GM19351 (cell line): Measurements from ENCODE around the gene DISP3.

Source experiments
- ATAC-seq: cut with Tn5 transposase; IDR thresholded peaks from one replicate; pipeline ENCODE4 v1.9.1; 2021; ENCODE audit warnings: mild to moderate bottlenecking, moderate library complexity; ENCODE audit not compliant: unreplicated experiment

DISP3 gene

DNA sequence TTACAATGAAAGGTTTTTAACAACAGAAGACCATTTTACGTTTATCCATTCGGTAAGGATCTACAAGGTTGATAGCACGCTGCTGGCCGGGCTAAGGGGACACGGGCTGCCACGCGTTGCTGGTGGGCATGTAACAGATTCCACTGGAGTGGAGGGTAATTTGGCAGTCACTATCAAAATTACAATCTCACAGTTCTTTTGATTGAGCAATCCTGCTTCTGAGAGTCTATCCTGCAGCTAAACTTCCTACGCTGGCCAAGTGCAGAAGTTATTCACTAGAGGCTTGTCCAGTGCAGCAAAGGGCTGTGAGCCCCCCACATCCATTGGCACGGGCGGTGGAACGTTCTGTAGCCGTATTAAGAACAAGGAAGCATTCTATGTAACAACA is 61.8 kb downstream of the DISP3 start:
- ATAC-seq, result no peak

DNA sequence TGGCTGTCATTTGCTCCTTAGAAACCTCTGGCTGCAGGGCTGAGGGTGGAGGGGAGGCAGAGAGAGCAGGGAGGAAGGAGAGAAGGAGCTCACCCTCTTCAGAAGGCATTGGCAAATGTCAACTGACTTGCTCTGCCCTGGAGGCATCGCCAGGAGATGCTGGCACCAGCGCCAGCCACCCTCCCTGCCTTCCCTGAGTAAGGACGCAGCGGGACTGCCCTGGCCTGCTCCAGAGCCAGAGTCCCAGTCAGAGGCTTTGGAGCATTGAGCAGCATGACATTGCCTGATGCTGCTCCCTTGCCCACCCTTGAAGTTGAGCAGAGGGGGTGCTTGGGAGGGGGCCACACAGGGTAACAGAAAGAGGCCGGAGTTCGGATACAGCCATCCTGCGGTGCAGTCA is 62.3 kb downstream of the DISP3 start:
- ATAC-seq, result no peak

DNA sequence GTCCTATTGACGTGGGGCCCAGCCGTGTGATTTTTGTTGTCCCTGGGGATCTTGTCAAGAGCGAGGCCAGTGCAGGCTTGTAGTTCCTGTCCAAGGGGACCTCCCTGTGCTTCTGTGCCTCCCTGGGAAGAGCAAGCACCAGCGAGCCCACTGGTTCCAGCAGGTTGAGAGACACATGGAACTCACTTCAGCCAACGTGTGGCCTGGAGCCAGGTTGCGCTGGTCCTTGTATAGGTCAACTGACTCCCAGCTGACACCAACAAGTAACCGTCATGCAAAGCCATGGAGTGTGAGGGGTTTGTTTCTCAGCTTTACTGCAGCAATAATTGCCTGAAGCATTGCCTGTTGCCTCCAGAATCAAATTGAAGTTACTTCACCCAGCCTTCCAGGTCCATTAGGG is 63.0 kb downstream of the DISP3 start:
- no peak for ATAC-seq

DNA sequence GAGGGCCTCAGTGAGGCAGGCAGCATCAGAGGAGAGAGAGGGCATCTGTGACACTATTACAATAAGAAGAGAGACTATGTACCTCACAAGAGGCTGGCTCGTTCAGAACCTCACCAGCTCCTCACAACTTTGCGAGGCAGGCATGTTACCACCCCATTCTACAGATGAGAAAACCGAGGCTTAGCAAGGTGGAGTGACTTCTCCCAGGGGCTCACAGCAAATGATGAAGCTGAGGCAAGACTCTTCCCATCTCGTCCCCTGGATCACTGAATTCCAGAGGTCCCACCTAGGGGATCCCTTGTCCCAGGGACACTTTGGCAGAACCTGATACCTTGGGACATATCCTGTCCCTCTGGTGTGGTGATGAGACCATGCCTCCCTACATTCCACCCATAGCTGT is 64.4 kb downstream of the DISP3 start:
- ATAC-seq, result no peak

DNA sequence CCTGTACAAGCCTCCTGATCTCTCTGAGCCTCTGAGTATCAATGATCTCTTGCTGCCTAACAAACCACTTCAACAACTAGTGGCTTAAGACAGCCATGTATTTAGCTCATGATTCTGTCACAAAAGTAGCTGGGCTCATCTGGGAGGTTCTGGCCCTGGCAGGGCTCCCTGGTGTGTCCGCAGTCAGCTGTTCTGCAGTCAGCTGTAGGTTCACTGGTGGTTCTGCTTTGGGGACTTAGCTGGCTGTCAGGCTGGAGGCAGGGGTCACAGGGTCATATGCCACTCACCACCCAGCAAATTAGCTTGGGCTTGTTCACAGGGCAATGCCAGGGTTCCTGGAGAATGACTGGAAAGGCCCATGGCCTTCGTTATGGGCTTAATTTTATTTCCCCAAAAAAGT is 64.8 kb downstream of the DISP3 start:
- no peak for ATAC-seq

DNA sequence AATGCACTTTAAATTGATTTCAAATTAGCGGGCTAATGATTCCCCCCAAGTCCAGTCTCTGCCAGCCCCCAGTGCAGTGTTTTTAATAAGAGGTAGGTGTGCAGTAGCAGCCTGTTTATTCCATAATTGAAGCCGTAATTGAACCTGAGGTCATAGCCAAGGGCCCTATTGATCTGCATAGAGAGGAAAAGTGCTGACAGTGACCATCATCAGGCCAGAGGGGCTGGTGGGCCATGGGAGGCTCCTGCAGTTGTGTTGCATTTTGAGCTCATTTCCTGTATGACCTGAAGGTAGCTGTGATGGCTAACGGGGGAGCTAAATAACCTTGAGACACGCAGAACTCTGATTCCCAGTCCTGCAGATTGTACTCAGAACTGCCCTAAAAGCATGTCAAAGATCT is 67.5 kb downstream of the DISP3 start:
- no peak for ATAC-seq

DNA sequence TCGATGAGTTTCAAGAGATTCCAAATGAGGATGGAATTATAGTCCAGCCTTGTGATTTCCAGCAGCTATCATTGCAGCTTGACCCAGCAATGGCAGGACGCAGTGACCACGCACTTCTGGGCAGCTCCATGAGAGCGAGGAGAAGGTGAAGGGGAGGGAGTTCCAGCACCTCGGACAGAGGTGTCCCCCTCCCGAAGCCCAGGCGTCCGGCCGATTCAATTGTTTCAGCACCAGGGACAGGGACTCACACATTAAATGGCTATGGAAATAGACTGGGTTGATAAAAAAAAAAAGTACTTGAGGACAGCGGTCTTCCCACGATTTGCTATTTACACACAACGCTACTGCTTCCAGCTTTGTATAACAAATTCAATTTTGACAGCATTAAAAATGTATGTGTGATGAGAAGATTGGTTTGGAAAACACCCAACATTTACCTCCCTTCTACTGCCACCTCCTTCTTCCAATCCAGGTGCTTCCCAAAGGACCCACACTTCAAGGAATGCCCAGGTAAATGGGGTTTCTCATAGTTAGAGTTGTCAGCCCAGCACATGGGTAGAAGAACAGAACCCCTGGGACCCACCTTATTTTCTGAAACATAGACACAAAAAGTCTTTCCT is 71.8 kb downstream of the DISP3 start:
- ATAC-seq, result no peak

DNA sequence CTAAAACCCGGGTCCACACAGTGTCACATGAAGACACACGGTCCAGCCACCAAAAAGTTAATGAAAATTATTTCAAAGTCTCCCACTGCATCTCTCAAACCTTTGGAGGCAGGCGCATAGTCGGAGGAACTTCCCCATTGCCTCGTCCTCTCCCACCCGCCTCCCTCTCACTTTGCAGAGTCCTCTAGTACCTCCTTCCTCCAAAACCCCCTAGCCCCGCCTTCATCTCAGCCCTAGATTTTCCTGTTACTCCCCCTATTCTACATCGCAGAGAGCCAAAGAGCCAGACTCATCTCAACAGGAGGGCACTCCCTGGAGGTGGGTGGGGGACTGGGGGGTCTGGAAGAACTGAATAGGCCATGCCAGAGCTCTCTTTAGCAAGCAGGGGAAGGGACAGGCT is 79.3 kb downstream of the DISP3 start:
- no peak for ATAC-seq

DNA sequence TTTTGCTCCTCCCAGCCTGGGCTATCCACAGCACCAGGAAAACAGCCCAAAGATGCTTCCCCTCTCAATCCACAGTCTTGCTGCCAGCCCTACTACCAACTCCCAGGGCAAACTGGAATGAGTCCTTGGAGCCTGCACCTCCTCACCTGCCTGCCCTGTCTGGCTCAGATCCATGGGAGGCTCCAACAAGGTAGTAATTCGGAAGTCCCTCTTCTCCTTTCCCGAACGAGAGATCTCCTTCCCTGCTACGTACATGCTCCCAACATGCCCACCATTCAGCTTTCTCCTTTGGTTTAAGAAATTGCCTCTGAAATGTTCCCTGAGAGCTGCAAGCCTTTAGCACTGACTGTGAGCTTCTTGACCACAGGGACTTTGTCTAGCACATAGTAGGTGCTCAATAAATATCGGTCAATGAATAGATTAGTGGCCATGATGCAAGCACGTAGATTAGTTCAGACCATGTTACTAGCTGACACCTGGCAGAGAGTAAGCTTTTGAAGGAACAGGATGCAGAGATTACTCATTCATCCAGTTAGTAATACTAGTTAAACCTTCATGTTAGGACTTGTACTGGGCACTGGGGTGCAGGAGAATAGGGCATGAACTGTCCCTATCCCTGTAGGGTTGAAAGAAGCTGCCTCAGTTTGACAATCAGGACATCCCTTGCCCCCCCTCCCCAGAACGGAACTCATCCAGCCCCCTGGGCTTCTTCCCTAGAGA is 80.1 kb downstream of the DISP3 start:
- ATAC-seq, result no peak

DNA sequence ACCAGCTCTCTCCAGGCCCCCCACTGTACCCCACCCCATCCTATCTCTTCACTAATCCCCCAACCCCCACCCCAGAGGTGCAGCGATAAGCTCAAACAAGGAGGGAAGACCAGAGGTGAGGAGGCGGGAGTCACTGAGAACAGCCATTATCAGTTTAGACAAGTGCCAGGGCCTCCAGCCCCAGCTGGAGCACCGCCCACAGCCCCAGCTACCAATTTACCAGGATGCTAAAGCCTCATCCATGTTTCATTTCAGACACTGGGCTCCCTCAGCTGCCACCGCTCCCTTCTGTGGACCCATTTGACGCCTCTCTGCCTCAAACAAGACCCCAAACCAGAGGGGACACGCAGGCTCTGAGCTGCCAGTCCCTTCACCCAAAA is 80.6 kb downstream of the DISP3 start:
- ATAC-seq, result no peak

DNA sequence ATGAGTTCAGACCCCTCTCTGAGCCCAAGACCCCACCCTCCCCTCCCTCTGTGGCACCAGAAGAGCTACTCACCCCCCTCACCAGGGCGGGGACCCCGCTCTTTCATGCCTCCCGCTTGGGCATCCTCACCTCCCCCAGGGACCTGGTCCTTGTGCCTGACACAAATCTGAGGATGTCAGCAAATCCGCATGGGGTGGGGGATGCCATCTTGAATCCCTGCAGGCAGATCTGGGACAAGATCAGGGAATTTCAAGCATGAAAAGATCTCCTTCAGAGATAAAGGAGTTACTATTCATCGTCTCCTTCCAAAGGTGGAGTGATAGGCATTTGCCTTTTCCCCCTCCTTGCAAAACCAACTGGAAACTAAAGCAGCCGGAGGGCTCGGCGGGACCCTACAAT is 81.1 kb downstream of the DISP3 start:
- no peak for ATAC-seq

DNA sequence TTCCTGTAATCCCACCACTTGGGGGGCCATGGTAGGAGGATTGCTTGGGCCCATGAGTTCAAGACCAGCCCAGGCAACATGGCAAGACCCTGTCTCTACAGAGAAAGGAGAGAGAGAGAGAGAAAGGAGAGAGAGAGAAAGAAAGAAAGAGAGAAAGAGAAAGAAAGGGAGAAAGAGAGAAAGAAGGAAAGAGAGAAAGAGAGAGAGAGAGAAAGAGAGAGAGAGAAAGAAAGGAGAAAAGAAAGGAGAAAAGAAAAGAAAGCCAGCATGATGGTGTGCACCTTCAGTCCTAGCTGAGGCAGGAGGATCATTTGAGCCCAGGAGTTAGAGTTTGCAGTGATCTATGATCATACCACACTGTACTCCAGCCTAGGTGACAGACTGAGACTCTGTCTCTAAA is 82.8 kb downstream of the DISP3 start:
- ATAC-seq, result no peak

DNA sequence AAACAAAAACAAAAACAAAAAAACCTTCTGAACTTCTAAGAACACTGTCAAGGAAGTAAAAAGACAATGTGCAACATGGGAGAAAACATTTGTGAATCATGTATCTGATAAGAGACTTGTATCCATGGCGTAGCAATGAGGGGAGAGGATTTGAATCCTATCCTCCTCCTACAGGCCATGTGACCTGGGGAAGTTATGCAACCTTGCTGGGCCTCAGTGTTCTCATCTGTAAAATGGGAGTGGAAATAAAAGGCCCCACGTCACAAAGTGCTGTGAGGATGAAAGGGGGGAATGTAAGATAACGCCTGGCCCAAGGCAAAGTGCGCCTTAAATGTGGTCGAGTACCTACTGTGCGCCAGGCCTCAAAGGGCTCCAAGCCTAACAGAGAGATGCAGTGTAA is 83.7 kb downstream of the DISP3 start:
- no peak for ATAC-seq

DNA sequence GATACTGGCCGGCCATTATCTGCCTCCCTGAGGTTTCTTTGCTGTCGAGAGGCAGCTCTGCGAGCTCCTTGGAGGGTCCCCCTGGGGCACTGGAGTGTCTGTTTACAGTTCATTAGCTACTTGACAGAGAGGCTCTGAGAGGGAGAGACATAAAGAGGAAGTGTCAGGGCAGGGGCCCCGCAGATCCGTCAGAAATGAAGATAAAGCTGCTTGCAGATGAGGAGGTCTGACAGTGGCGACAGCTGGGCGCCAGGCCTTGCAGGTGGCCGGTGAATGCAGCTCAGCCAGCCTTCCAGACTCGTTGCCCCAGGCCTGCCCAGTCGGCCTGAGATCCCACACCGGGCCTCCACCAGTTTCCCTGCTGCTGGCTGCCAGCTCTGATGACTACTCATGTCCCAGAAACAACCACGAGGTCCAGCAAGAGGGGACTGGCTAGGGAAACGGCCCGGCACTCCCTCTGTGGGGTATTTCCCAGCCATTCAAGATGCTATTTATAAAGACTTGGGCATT is 84.7 kb downstream of the DISP3 start:
- no peak for ATAC-seq

DNA sequence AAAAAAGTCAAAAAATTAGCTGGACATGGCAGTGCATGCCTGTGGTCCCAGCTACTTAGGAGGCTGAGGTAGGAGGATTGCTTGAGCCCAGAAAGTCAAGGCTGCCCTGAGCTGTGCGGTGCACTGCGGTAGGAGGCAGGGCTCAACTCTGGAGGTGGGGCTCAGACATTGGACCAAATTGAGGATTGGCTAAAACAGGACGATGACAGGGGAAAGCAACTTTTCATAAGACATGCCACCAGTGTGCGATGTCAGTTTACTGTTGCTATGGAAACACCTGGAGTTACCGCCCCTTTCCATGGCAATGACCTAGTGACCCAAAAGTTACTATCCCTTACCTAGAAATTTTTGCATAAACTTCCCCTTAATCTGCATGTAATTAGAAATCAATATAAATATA is 85.3 kb downstream of the DISP3 start:
- no peak for ATAC-seq

DNA sequence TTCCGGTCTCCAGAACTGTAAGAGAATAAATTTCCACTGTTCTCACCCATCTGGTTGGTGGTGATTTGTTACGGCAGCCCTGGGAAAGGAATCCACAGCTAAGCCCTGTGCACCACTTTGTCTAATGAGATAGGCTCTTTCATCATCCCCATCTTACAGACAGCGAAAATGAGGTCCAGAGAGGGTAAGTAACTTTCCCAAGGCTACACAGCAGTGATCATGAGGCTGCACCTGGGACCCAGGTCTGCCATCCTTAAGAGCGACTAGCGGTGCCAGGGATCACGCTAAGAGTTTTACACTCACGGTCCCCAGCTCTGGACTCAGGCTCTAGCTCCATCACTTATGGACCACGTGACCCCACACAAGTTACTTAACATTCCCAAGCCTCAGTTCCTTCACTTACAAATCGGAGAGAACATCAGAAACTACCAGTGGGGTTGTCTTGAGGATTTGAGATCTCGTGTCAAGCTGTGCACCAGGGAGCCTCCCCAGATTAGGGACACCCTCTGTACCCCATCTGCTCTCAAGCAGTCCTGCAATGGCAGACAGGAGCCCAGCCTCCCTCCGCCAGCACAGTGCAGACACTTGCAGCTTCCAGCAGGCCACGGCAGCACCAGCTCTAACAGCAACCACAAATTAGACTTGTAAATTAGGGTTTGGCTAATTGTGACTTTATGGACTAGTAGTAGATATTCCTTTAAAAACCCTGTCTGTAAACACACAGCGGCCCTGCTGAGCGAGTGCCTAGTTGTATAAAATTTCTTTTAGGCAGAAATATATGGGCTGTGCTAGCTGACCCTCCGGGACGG is 87.3 kb downstream of the DISP3 start:
- no peak for ATAC-seq

DNA sequence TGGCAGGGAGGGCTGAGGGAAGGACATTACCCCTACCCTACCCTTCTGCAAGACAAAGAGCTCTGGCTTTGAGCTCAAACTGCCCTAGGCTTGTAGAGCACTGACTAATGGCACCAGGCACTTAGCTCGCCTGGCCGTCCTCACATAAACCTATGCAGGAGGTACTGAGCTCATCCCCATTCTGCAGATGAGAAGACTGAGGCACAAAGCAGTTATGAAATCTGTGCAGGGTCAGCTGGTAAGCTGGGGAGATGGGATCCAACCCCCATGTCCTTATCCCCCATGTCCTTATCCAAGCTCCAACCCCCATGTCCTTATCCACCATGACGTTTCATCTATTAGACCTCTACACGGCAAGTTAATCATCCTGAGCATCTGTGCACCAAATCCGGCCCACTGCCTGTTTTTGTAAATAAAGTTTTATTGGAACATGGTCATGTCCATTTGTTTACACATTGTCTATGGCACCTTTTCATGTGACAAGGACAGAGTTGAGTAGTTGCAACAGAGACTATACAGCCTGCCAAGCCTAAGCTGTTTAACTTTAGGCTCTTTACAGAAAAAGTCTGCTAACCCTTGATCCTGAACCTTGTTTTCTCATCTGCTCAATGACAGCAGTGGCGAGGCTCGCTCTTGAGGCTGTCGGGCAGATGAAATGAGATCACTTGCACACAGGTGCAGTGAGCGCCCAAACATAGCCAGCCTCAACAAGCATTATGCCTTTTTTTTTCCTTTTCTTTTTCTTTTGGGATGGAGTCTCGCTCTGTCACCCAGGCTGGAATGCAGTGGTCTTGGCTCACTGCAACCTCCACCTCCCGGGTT is 88.5 kb downstream of the DISP3 start:
- no peak for ATAC-seq

DNA sequence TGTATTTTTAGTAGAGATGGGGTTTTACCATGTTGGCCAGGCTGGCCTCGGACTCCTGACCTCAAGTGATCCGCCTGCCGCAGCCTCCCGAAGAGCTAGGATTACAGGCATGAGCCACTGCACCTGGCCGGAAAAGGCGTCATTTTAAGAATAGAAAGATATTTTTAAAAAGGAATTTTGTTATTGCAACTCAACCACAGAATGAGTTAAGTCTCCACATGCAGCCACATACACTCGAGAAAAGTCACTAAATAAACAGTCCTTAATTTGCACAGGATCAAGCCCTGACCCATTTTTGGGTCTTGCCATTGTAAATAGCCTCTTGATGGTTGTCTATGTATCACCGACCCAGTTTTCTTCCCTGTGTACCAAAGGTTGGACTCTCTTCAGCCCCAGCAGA is 89.7 kb downstream of the DISP3 start:
- ATAC-seq, result no peak

DNA sequence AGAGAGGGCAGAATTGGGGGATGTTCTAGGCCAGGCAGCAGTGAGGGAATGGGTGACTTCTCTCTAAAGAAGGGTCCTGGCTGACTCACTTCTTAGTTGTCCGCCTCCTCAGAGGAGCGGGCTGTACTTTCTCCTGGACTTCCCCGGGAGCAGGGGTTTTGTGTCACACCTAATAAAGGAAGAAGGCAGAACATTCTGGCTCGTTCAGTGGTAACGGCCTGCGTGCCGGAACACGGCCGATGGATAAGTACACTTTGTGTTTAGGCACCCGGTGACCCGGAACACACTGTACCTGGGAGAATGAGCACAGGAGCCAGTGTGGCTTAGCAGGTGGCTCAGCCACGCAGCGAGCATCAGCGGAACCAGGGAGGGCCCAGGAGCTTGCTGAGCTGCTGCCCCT is 90.6 kb downstream of the DISP3 start:
- ATAC-seq, result no peak

DNA sequence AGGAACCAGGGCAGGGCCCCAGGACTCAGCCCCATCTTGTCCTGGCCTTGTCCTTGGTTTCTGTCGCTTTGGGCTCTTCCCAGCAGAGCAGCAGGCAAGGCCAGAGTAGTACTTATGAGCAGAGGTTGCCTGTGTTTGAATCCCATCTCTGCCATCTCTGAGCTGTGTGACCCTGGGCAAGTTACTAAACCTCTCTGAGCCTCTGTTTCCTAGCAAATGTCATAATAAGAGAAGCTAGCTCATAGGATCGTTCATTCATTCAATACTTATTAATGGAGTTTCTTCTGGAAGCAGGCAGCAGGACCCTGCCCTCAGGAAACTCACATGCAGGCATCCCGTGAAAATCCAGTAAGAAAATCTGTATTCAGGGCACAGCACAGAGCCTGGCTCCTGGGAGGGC is 91.0 kb downstream of the DISP3 start:
- ATAC-seq, result no peak

DNA sequence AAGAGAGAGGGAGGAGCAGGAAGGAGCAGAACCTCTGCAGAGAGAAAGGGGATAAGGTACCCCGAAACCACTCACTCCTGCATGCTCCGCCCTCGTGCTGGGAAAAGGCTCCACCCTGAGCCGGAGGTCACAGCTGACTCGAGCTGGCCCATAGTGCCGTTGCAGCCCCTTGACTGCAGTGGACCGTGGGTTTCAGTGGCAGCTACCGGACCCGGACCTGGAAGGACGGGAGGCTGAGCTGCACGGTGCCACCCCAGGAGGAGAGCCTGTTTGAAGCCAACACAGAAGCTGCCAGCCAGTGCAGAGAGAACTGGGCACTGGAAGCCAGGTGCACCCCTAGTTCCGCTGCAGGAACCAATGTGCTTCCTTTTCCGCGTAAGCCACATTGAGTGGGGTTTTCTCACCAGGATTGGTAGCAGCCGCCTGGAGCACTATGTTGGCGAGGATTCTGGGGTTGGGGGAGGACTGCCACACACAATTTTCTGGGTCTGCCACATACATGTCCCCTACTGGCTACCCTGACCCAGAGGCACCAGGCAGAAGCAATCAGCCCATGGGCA is 91.9 kb downstream of the DISP3 start:
- ATAC-seq, result no peak
